ENCODE results near the gene TMEM9B. TPM values are rescaled to one million over a fixed set of nuclear protein-coding genes. Genes with fewer than 3 reads are reported as not detected.

Gene TMEM9B
- total and polyA plus RNA-seq, 9 of the 15 experiments (the other 6 are each of a cell fraction or from before 2014, with no cell fraction given) = 7.7 to 20.0 (median 14.0) TPM

- 0 out of 2 replicates have a peak, but pooled peaks have one; percentile 40 for TF ChIP-seq STAT6 (CRISPR knock-in tag; IDR thresholded peaks at IDR 0.05)
- TF ChIP-seq MBD2 (IDR thresholded peaks at IDR 0.05; ENCODE audit: borderline replicate concordance, low read depth) = 0 out of 2 replicates have a peak, but pooled peaks have one; percentile 57
- TF ChIP-seq ESRRA (IDR thresholded peaks at IDR 0.05; ENCODE audit: borderline replicate concordance, low read depth) = no peak
- 0 out of 2 replicates have a peak, but pooled peaks have one; percentile 59 for TF ChIP-seq GATAD2A (IDR thresholded peaks at IDR 0.05)
- TF ChIP-seq HES1 (IDR thresholded peaks at IDR 0.05; ENCODE audit: low read depth) = no peak
- TF ChIP-seq HDAC8 (tag; IDR thresholded peaks at IDR 0.05) = no peak
- TF ChIP-seq ZNF431 (CRISPR knock-in tag; IDR thresholded peaks at IDR 0.05) = 0 out of 2 replicates have a peak, but pooled peaks have one; percentile 24
- no peak for TF ChIP-seq STAG1 (CRISPR knock-in tag; IDR thresholded peaks at IDR 0.05; ENCODE audit: borderline replicate concordance)
- peak; percentile 31 for TF ChIP-seq VEZF1 (CRISPR knock-in tag; IDR thresholded peaks at IDR 0.05)
- TF ChIP-seq CCAR2 (IDR thresholded peaks at IDR 0.05; ENCODE audit: low read depth, low read length) = no peak
- TF ChIP-seq MXD1 (CRISPR knock-in tag; IDR thresholded peaks at IDR 0.05; ENCODE audit: borderline replicate concordance, poor library complexity, severe bottlenecking) = no peak
- TF ChIP-seq TCF7 (IDR thresholded peaks at IDR 0.05; ENCODE audit: borderline replicate concordance) = no peak
- TF ChIP-seq CCNT2 (IDR thresholded peaks at IDR 0.05; ENCODE audit: borderline replicate concordance, extremely low read depth, insufficient read length, low read depth, low read length) = peak; percentile 70
- TF ChIP-seq SLC30A9 (CRISPR knock-in tag; IDR thresholded peaks at IDR 0.05) = no peak
- TF ChIP-seq HDAC3 (IDR thresholded peaks at IDR 0.05; ENCODE audit: borderline replicate concordance, partially characterized antibody) = peak; percentile 53
- TF ChIP-seq NFIC (IDR thresholded peaks at IDR 0.05) = peak; percentile 69
- no peak for TF ChIP-seq HNRNPH1 (optimal IDR thresholded peaks at IDR 0.05; ENCODE audit: low read depth, low read length)
- no peak for TF ChIP-seq ZNF717 (CRISPR knock-in tag; IDR thresholded peaks at IDR 0.05)
- TF ChIP-seq ZC3H8 (IDR thresholded peaks at IDR 0.05) = no peak
- TF ChIP-seq ZNF347 (CRISPR knock-in tag; IDR thresholded peaks at IDR 0.05; ENCODE audit: low read depth) = no peak
- TF ChIP-seq RBBP5 (IDR thresholded peaks at IDR 0.05; ENCODE audit: borderline replicate concordance, insufficient read depth, low read length, poor library complexity, severe bottlenecking) = no peak
- TF ChIP-seq ZZZ3 (IDR thresholded peaks at IDR 0.05) = no peak
- no peak for TF ChIP-seq FOXJ2 (tag; IDR thresholded peaks at IDR 0.05)
Observed at GRCh38 chr11:8988329-8989234, 24.3 kb upstream of the TMEM9B start (continued).

All from K562 (cell line).